GM21390 (cell line): Measurements from ENCODE around the gene TH.

Source experiments
- ATAC-seq: cut with Tn5 transposase; IDR thresholded peaks from one replicate; pipeline ENCODE4 v1.9.1; 2021; ENCODE audit not compliant: unreplicated experiment

The TH gene

DNA sequence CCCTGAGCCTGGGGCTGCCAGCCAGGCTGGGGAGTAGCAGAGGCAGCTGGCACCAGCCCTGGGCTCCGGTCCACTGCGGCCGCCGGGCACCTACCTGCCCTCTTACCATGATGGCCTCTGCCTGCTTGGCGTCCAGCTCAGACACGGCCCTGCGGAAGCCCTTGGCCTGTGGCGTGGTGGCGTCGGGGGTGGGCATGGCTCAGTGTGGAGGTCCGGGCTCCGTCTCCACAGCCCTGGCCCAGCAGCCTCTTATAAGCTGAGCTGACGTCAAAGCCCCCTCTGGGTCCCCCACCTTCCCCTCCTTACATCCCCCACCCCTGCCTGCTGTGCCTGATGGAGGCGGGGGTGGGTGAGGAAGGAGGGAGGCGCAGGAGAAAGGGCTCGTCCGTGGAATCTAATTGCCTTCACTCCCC lies at the start of gene TH:
TH (minus strand) TSS at position 225 of the 413 bp plus-strand sequence; CDS start at position 196, 29 bp downstream.
- ATAC-seq = no peak

DNA sequence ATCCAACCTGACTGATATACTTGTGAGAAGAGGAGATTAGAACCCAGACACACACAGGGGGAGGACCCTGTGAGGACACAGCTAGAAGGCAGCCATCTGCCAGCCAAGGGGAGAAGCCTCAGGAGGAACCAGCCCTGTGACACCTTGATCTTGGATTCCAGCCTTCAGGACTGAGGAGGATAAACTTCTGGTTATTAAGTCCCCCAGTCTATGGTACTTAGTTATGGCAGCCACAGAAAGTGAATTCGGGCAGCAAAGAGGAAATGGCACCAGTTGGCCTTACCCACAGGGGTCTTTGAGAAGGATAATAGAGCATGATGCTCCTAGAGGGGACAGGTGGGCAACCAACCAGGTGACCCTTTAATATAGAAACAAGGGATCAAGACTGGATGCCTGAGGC lies 49.4 kb upstream of the TH start:
- ATAC-seq = no peak

DNA sequence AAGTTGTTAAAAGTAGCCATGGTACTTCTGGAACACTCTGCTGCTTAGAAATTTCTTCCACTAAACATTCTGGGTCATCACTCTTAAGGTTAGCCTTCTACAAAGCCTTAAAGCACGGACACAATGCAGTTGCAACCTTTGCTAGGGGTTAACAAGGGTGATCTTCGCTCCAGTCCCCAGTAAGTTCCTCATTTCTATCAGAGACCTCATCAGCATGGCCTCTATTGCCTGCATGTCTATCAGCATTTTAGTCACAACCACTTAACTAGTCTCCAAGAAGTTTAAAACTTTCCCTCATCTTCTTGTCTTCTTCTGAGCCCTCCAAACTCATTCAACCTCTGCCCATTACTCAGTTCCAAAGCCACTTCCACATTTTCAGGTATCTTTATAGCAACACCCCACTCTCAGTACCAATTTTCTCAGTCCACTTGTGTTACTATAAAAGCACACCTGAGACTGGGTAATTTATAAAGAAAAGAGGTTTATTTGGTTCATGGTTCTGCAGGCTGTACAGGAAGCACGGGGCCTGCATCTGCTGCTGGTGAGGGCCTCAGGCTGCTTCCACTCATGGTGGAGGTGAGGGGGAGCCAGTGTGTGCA lies 48.7 kb upstream of the TH start:
- no peak for ATAC-seq

DNA sequence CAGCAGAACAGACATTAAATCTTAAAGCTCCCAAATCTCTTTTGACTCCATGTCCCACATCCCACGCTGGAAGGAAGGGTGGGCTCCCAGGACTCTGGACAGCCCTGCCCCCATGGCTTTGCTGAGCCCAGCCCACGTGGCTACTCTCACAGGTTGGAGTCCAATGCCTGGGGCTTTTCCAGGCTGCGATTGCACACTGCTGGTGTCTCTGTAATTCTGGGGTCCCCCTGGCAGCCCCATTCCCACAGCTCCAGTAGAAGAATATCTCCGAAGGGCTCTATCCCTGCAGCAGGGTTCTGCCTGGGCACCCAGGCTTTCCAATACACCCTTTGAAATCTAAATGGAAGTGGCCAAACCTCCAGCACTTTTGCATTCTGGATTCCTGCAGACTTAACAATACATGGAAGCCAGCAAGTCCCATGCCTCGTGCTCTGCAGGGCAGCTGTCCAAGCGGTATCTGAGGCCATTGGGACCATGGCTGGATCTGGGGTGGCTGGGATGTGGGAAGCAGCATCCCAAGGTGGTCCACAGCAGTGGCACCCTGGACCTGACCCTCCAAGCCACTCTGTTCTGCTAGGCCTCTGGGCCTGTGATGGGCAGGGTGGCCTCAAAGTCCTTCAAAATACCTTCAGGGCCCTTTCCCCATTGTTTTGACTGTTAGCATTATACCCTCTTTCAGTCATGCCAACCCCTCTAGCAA lies 47.9 kb upstream of the TH start:
- no peak for ATAC-seq

DNA sequence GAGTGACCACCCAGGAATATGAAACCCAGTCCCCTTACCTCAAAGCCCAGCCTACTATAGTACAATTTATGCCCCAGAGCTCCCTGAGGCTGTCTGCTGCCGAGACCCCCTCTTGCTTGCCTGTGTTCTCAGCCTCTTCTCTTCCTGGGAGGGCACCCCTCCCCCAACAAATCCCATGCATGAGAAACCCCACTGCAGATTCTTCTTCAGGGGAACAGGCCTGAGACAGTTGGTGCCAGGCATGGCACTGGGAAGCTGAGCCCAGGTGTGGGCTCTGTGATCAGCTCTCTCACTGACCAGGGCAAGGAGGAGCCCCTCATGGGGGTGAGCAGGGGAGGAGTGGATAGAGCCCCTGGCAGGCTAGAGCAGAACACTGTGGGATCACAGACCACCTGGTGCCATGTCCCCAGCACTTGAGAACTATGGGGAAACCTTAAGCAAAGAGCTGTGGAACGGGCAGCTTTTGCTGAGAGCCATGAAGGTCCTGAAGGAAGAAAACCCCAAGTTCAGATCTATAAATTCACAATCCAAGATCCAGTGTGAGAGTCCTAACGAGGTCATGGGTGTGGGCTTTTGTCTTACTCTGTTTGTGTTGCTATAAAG lies 46.5 kb upstream of the TH start:
- ATAC-seq = no peak

DNA sequence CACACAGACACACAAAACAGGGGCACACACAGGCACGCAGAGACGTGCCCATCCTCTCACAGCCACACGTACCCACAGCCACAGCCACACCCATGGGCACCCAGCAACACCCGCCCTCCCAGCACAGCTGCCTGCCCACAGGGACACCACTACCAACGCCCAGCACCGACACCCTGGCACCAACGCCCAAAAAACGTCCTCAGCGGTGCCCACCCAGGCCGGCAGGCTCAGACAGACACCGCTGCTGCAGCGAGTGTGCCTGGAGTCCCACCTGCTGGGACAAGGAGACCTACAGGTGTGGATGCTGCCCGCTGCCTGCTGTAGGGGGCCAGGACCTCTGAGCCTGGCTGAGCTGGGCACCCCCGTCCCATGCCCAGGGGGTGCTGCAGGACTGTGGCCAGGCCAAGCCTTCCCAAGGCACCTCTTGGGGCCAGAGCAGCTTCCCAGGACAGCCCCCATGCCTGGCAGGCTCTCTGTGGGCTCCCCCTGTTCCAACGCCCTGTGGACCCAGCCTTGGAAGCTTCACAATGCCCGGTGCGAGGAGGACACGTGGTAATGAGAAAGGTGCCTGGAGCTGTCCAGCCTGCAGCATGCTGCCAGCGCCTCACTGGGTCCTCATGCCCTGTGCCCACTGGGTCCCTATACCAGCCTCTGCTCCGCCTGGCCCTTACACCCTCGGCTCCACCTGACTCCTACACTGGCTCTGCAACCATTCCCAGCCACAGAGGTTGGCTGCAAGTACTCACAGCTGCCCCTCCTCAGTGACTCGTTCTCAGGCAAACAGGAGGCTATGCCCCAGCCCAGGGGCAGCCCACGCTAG lies 45.8 kb upstream of the TH start:
- ATAC-seq = no peak

DNA sequence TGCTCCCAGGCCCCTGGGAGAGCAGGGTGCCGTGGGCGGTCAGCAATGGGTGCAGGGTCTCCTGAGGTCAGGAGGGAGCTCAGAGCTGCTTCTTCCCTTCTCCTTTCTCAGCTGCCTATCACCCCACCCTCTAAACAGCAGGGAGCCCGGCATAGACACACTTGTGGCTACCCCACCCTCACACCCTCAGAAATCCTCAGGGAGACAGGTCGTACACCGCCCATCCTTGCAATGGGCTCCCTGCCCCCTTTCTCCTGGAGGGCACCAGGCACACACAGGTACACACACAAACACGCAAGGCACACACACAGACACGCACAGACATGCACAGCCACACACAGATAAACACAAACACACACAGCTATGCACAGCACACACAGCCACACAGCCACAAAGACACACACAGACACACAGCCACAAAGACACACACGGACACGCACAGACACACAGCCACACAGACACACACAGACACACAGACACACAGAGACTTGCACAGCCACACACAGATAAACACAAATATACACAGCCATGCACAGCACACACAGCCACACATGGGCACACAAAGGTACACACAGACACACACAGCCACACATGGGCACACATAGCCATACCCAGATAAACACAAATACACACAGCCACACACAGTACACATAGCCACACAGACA lies 44.9 kb upstream of the TH start:
- no peak for ATAC-seq

DNA sequence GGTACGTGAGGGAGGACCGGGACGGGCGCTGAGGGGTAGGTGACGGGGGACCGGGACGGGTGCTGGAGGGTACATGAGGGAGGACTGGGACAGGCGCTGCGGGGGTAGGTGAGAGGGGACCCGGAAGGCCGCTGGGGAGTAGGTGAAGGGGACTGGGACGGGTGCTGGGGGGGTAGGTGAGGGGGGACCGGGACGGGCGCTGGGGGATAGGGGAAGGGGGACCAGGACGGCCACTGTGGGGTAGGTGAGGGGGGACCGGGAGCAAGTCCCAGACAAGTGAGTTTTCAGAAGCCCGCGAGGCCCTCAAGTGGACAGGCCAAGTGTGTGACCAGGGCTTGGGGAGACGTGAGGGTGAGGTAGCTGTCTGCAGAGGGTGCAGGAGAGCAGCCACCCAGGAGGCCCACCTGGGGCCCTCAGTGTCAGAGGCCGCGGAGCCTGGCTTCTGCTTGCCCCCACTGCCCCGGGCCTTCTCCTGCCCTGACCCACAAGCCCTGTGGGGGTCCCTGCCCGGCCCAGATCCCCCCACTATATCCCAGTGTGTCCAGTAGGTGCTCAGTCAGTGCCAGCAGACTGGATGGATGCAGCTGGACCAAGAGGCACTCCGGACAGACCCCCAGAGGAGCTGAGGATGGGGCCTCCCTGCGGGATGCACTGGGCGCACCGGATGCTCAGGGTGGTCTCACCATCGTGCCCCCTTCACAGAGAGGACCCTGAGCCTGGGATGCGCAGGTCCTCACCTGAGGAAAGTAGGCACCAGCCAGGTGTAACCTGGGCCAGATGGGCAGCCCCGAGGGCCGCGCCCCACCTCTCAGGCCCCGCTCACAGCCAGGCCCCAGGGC lies 44.2 kb upstream of the TH start:
- ATAC-seq = no peak

DNA sequence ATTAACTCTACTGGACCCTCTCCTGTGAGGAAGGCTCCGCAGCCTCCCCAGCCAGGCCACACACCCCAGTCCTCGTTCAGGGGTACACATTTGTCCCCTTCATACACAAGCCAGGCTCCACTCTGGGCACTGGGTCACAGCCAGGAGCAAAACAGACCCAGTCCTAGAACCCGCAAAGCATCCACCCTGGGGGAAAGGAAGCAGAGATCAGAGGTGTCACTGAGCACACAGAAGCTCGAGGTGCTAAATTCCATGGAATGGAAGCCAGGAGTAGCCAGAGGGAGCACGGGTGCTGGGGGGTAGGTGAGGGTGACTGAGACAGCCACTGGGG lies 43.6 kb upstream of the TH start:
- ATAC-seq = no peak

DNA sequence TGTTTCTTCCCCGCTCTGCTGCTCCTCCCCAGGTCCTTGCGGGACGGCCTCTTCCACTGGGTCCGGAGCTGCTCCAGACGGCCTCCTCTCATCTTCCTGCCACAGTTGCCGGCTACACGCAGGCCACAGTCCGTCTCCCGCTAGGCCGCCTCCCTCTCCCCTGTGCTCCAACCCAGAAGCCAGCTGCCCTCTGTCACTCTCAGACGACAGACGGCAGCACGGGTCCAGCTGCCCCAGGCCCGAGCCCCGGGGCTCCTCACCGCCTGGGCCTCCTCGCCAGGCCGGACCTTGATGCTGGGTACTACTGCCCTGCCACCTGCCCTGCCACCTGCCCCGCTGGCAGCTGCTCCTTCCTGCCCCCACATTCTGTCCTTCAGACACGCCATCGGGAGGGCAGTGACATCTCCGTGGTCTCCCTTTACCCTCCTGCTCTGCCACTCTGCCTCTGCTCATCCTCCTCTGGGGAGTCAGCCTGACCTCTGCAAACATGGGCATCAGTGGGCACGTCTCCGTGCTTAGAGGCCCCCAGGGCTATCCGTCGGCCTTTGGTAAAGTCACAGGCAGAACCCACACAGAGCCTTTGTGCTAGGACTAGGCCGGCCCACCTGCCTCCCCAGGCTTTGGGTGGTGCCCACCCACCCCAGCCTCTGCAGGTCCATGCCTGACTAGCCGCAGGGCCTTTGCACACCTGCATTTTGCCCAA lies 43.1 kb upstream of the TH start:
- no peak for ATAC-seq

DNA sequence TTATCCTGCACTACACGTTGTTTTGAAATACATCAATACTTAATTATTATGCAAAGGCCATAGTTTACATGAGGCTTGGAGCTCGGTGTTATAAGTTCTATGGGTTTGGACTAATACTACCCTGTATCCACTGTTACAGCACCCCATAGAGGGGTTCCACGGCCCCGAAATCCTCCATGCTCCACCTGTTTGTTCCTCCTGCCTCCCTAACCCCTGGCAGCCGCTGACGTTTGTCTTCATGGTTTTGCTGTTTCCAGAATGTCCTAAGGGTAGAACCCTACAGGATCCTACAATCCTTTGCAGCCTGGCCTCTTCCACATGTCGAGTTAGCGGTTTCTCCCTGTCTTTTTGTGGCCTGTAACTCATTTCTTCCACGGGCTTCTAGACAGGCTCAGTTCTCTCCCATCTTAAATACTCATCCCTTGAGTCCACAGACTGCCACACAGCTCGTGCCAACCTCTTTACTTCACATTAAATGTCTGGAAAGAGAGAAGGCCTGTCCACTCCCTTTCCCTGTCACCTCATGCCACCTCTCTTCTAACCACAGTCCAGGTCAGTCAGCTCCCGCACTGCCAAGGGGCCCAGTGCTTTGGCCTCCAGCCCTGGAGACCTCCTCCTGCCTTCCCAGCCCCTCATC lies 42.4 kb upstream of the TH start:
- no peak for ATAC-seq

DNA sequence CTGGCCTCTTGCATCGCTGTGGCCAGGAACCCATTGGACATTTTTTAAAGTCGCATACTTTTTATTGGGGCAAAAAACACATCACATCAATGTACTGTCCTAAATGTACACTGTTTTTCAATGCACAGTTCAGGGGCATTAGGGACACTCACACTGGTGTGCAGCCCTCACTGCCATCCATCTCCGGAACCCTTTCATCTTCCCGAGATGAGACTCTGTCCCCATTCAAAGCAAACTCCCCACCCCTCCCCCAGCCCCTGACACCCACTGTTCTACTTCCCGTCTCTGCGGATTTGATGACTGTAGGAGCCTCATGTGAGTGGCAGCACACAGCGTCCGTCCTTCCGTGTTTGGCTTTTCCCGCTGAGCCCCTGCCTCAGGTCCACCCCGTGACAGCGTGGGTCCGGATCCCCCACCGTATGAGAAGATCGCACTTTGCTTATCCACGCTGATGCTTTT lies 41.8 kb upstream of the TH start:
- no peak for ATAC-seq

DNA sequence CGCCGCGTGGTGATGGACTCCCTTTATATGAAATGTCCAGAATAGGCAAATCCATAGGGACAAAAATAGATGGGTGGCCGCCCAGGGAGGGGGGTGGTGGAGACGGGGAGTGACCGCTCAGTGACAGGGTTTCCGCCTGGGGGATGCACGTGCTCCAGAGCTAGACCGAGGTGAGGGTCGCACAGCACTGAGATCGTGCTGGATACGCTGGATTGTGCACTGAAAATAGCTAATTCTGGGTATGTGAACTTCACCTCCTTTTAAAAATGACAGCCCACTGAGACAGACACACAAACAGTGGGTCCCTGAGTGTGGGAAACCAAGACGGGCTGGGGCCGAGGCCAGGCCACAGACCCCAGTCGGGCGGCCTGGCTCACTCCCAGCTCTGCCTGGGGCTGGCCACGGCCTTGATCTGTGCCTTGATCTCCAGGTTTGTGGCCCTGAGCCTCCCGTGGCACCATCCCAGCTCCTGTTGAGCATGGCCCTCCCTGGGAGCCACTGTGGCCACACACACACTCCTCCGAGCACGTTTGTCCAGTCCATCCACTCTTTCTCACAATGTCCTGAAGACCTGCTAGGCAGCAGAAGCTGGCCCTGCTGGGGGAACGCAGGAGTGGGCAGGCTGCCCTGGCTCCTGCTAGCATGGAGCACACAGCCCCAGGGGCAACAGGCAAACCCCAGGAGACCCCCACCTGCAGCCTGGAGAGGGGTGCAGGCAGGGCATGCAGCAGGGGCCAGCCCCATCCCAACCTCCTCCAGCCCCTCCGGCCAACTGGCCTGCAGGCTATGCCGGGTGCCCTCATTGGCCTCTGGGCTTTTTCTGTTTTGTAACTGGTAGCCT lies 41.0 kb upstream of the TH start:
- no peak for ATAC-seq

DNA sequence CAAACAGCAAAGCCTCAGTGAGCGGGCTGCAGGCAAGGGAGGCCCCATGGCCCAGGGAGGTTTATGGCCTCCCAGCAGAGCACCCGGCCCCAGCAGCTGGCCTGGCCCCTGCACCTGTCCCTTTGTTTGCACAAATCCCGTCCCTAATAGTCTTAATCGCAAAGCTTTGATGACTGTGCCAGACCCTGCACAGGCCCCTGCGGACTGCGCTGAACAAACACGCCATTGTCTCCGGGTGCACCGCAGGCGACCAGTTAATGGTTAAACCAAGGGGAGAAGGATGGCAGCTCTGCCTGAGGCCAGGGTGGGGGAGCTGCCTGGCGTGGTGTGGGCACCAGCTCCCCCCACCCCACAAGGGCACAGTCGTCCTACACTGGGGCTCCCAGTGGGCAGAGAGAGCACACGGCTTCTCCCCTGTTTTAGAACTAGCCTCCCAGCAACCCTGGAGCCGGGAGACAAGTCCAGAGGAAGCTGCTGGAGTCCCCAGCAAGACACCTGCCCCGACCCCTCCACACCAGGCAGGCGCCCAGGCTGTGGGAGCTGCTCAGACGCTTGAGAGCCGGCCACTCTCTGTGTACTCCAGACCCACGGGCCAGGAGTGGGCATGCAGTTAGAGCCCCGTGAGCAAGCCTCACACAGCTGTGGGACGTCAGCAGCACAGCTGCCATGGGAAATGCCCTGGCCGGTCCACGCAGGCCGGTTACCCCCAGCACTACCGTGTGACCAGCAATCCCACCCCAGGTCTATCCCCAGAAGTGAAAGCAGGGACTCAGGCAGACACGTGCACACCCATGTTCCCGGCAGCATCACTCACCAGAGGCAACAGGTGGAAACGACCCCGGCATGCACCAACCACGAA lies 39.7 kb upstream of the TH start:
- ATAC-seq = no peak

DNA sequence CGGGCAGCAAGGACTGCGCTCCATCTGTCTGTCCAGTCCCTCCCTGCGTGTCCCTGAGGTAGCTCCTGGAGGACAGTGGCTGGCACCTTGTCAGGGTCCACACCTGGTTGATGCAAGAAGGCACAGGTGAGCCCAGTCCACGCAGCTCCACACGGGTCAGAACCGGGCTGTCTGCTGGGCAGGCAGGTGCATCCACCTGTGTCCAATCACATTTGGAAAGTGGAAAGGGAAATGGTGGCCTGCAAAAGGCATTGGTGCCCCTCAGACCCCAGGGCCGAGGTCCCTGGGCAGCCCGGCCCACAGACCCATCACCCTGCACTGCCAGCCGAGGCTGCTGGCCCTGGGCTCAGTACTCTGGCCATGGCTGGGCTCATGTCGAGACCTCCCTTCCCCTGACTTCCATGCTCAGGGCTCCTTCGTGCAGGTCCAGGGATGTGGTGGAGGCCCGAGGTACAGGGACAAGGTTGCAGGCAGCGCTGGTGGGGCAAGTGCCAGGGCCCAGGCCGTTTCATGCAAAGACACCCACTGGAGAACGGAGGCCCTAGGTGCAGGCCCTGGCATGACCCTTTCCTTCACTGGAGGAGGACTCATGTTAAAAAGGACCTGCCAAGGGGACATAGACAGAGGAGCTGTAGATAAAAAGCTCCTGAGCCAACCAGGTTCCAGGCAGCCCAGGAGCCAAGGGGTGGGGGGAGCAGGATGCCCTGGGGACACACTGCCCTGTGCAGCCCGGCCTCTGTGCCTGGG lies 38.9 kb upstream of the TH start:
- no peak for ATAC-seq

DNA sequence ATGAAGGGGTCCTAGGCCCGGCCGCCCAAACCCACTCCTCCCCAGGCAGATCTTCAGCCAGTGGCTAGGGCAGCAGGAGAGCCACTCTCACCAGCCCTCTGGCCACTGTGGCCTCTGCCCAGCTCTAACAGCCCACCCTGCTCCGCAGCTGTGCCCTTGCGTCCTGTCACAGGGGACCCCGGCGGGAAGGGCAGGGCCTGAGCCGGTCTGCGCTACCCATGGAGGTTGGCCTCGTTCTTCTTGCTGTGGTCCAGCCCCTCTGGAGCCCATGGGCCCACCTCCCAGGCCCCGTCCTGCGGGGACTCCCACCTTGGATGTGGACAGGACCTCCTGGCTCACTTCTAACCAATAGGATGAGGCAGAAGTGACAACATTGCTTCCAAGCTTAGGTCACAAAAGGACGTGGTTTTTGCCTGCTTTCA lies 38.3 kb upstream of the TH start:
- no peak for ATAC-seq

DNA sequence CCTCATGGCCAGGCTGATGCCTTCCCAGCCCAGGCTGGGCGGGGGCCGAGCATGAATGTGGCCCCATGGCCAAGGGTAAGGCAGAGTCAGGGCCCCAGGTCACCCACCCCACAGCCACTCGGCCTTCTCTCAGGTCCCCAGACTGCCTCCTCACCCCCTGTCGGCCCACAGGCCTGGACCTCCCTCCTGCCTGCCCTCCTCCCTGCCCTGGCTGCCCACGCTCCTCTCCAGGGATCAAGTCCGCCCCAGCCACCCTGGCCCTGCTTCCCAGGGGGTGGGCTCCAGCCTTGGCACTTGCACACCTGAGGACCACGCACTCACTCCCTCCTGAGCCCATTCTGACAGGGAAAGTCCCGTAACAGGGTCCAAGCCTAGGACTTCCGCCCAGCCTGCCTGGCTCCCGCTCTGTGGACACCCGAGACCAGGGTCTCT lies 37.8 kb upstream of the TH start:
- no peak for ATAC-seq
